ENCODE measurements around the gene ZBTB12. TPM values are rescaled to one million over a fixed set of nuclear protein-coding genes. Genes with fewer than 3 reads are reported as not detected.

The ZBTB12 gene
- 3.7 and 4.6 TPM in 2 replicates for total RNA-seq

- Mint-ChIP-seq H3K9me3 (no peaks in the 10 kb centered on the region), H3K4me3 (peak within 1 kb of the TSS; percentile 91), H3K36me3 (ENCODE audit: low read depth) (peaks cover 6% of the 10 kb centered on the region), H3K27me3 (peaks cover 6% of the 10 kb centered on the region), H3K27ac (peak within 1 kb of the TSS; percentile 91), H3K4me1 (peaks cover 31% of the 10 kb centered on the region)
- DNase-seq = peak; percentile 96
- intact Hi-C loops (cut with micrococcal nuclease) = loop anchor here (1.0 to 2.0 kb wide), 2 partner anchors 39 to 57 kb away; partner anchors contain the start of genes NELFE and SKIC2
Measured at GRCh38 chr6:31901953-31902643, at the start of gene ZBTB12. Gene ZBTB12, minus strand, starts transcription at chr6:31902086. Its CDS starts 781 bp downstream, at chr6:31901305.

GRCh38 chr6:31949926-31950548 lies 48.2 kb upstream of the ZBTB12 start:
- Mint-ChIP-seq H3K4me1 (peaks cover 7% of the 10 kb centered on the region), H3K27ac (peak overlapping the region; percentile 27), H3K36me3 (ENCODE audit: low read depth) (peaks cover 25% of the 10 kb centered on the region), H3K27me3 (no peaks in the 10 kb centered on the region), H3K4me3 (no peak overlapping the region), H3K9me3 (no peaks in the 10 kb centered on the region)
- intact Hi-C loops (cut with micrococcal nuclease) = no loop called here
- DNase-seq = no peak

GRCh38 chr6:31948753-31949413 lies 47.0 kb upstream of the ZBTB12 start:
- Mint-ChIP-seq H3K4me3 (no peak overlapping the region), H3K36me3 (ENCODE audit: low read depth) (peaks cover 14% of the 10 kb centered on the region), H3K9me3 (no peaks in the 10 kb centered on the region), H3K27me3 (no peaks in the 10 kb centered on the region), H3K4me1 (peaks cover 7% of the 10 kb centered on the region), H3K27ac (no peak overlapping the region)
- intact Hi-C loops (cut with micrococcal nuclease) = no loop called here
- no peak for DNase-seq

GRCh38 chr6:31948306-31948705 lies 46.4 kb upstream of the ZBTB12 start:
- Mint-ChIP-seq H3K27ac (no peak overlapping the region), H3K4me1 (peaks cover 7% of the 10 kb centered on the region), H3K4me3 (no peak overlapping the region), H3K27me3 (no peaks in the 10 kb centered on the region), H3K9me3 (no peaks in the 10 kb centered on the region), H3K36me3 (ENCODE audit: low read depth) (peaks cover 9% of the 10 kb centered on the region)
- intact Hi-C loops (cut with micrococcal nuclease) = no loop called here
- DNase-seq = no peak

- peaks cover 7% of the 10 kb centered on the region for H3K36me3 Mint-ChIP-seq (ENCODE audit: low read depth)
- H3K4me1 Mint-ChIP-seq = peaks cover 7% of the 10 kb centered on the region
- H3K27me3 Mint-ChIP-seq = no peaks in the 10 kb centered on the region
- H3K27ac Mint-ChIP-seq = no peak overlapping the region
- intact Hi-C loops (cut with micrococcal nuclease) = no loop called here
- no peak overlapping the region for H3K4me3 Mint-ChIP-seq
- no peaks in the 10 kb centered on the region for H3K9me3 Mint-ChIP-seq
- DNase-seq = no peak
Measured at GRCh38 chr6:31947864-31948263, 46.0 kb upstream of the ZBTB12 start.

- no peak overlapping the region for H3K4me3 Mint-ChIP-seq
- no peak overlapping the region for H3K27ac Mint-ChIP-seq
- no peak for DNase-seq
- peaks cover 3% of the 10 kb centered on the region for H3K27me3 Mint-ChIP-seq
- H3K9me3 Mint-ChIP-seq = no peaks in the 10 kb centered on the region
- H3K36me3 Mint-ChIP-seq (ENCODE audit: low read depth) = peaks cover 2% of the 10 kb centered on the region
- intact Hi-C loops (cut with micrococcal nuclease) = no loop called here
- peaks cover 10% of the 10 kb centered on the region for H3K4me1 Mint-ChIP-seq
Measured at GRCh38 chr6:31947070-31947675, 45.3 kb upstream of the ZBTB12 start.

GRCh38 chr6:31946370-31946885 lies 44.5 kb upstream of the ZBTB12 start:
- intact Hi-C loops (cut with micrococcal nuclease) = no loop called here
- H3K27ac Mint-ChIP-seq = no peak overlapping the region

GRCh38 chr6:31945507-31946369 lies 43.9 kb upstream of the ZBTB12 start, which contains the start of gene CFB:
Gene CFB, plus strand, starts transcription at chr6:31946095. Its CDS starts 127 bp downstream, at chr6:31946222.
- H3K4me3 Mint-ChIP-seq = no peak within 1 kb of the TSS
- peaks cover 10% of the 10 kb centered on the region for H3K4me1 Mint-ChIP-seq
- peaks cover 3% of the 10 kb centered on the region for H3K27me3 Mint-ChIP-seq
- intact Hi-C loops (cut with micrococcal nuclease) = no loop called here
- no peak for DNase-seq
- no peaks in the 10 kb centered on the region for H3K9me3 Mint-ChIP-seq
- no peak within 1 kb of the TSS for H3K27ac Mint-ChIP-seq
- peaks cover 2% of the 10 kb centered on the region for H3K36me3 Mint-ChIP-seq (ENCODE audit: low read depth)

More at GRCh38 chr6:31946370-31946885, 44.5 kb upstream of the ZBTB12 start:
- Mint-ChIP-seq H3K27me3 (peaks cover 3% of the 10 kb centered on the region), H3K4me1 (peaks cover 10% of the 10 kb centered on the region), H3K9me3 (no peaks in the 10 kb centered on the region), H3K36me3 (ENCODE audit: low read depth) (peaks cover 2% of the 10 kb centered on the region), H3K4me3 (no peak overlapping the region)
- DNase-seq = no peak

- Mint-ChIP-seq H3K4me1 (peaks cover 10% of the 10 kb centered on the region), H3K9me3 (no peaks in the 10 kb centered on the region), H3K27me3 (peaks cover 3% of the 10 kb centered on the region), H3K4me3 (no peak overlapping the region), H3K36me3 (ENCODE audit: low read depth) (peaks cover 2% of the 10 kb centered on the region), H3K27ac (no peak overlapping the region)
- intact Hi-C loops (cut with micrococcal nuclease) = no loop called here
- no peak for DNase-seq
Measured at GRCh38 chr6:31945154-31945506, 43.2 kb upstream of the ZBTB12 start.

GRCh38 chr6:31943742-31944141 lies 41.9 kb upstream of the ZBTB12 start:
- no peak overlapping the region for H3K4me3 Mint-ChIP-seq
- H3K27me3 Mint-ChIP-seq = peaks cover 3% of the 10 kb centered on the region
- H3K9me3 Mint-ChIP-seq = no peaks in the 10 kb centered on the region
- H3K27ac Mint-ChIP-seq = no peak overlapping the region
- DNase-seq = no peak
- intact Hi-C loops (cut with micrococcal nuclease) = no loop called here
- peaks cover 10% of the 10 kb centered on the region for H3K4me1 Mint-ChIP-seq
- no peaks in the 10 kb centered on the region for H3K36me3 Mint-ChIP-seq (ENCODE audit: low read depth)

GRCh38 chr6:31940256-31940664 lies 38.4 kb upstream of the ZBTB12 start:
- intact Hi-C loops (cut with micrococcal nuclease) = no loop called here
- Mint-ChIP-seq H3K4me3 (no peak overlapping the region), H3K4me1 (peaks cover 4% of the 10 kb centered on the region), H3K27ac (no peak overlapping the region), H3K36me3 (ENCODE audit: low read depth) (no peaks in the 10 kb centered on the region), H3K27me3 (peaks cover 3% of the 10 kb centered on the region), H3K9me3 (no peaks in the 10 kb centered on the region)
- no peak for DNase-seq

- intact Hi-C loops (cut with micrococcal nuclease) = no loop called here
- H3K27me3 Mint-ChIP-seq = no peaks in the 10 kb centered on the region
- no peak overlapping the region for H3K27ac Mint-ChIP-seq
- DNase-seq = no peak
- H3K36me3 Mint-ChIP-seq (ENCODE audit: low read depth) = no peaks in the 10 kb centered on the region
- no peaks in the 10 kb centered on the region for H3K9me3 Mint-ChIP-seq
- no peak overlapping the region for H3K4me3 Mint-ChIP-seq
- H3K4me1 Mint-ChIP-seq = no peaks in the 10 kb centered on the region
Measured at GRCh38 chr6:31935823-31936222, 33.9 kb upstream of the ZBTB12 start.

- no peak overlapping the region for H3K4me3 Mint-ChIP-seq
- intact Hi-C loops (cut with micrococcal nuclease) = no loop called here
- H3K27me3 Mint-ChIP-seq = no peaks in the 10 kb centered on the region
- H3K36me3 Mint-ChIP-seq (ENCODE audit: low read depth) = no peaks in the 10 kb centered on the region
- no peak overlapping the region for H3K27ac Mint-ChIP-seq
- no peaks in the 10 kb centered on the region for H3K9me3 Mint-ChIP-seq
- DNase-seq = no peak
- H3K4me1 Mint-ChIP-seq = no peaks in the 10 kb centered on the region
Measured at GRCh38 chr6:31935021-31935420, 33.1 kb upstream of the ZBTB12 start.

Measured in activated CD4-positive, alpha-beta T cell treated with anti-CD3 and anti-CD28 coated beads, Interleukin-2, amount 10 ng/mL, durations not matched to agents 24 days and 14 days (primary cell).